ENCODE results near the gene CD38. TPM values are rescaled to one million over a fixed set of nuclear protein-coding genes. Genes with fewer than 3 reads are reported as not detected.

The CD38 gene
- total RNA-seq, 1 donor from 2014 or later = not detected

- Histone ChIP-seq H3K4me3 (ENCODE audit: low read depth, low read length) (no peak overlapping the region), H3K36me3 (ENCODE audit: control insufficient read depth, insufficient read depth, low read length) (no peaks in the 10 kb centered on the region), H3K27me3 (ENCODE audit: control insufficient read depth, insufficient read depth, low read length) (no peaks in the 10 kb centered on the region)
- peak; percentile 65 for TF ChIP-seq CTCF (IDR thresholded peaks at IDR 0.05; ENCODE audit: insufficient read depth, low read length, severe bottlenecking)
- FAIRE-seq (peak; percentile 28), DNase-seq (ENCODE audit: low read depth) (peak; percentile 70)
These were observed 27.7 kb downstream of the CD38 start for GRCh38 chr4:15805583-15806517.

- no peak for FAIRE-seq
- no peak for DNase-seq (ENCODE audit: low read depth)
- Histone ChIP-seq H3K36me3 (ENCODE audit: control insufficient read depth, insufficient read depth, low read length) (no peaks in the 10 kb centered on the region), H3K27me3 (ENCODE audit: control insufficient read depth, insufficient read depth, low read length) (no peaks in the 10 kb centered on the region), H3K4me3 (ENCODE audit: low read depth, low read length) (no peak overlapping the region)
- no peak for TF ChIP-seq CTCF (IDR thresholded peaks at IDR 0.05; ENCODE audit: insufficient read depth, low read length, severe bottlenecking)
These were observed 30.9 kb downstream of the CD38 start for GRCh38 chr4:15809058-15809457.

GRCh38 chr4:15809466-15809865 lies 31.3 kb downstream of the CD38 start:
- no peak overlapping the region for H3K4me3 ChIP-seq (ENCODE audit: low read depth, low read length)
- no peak for TF ChIP-seq CTCF (IDR thresholded peaks at IDR 0.05; ENCODE audit: insufficient read depth, low read length, severe bottlenecking)
- FAIRE-seq = no peak
- no peak for DNase-seq (ENCODE audit: low read depth)
- H3K27me3 ChIP-seq (ENCODE audit: control insufficient read depth, insufficient read depth, low read length) = no peaks in the 10 kb centered on the region
- no peaks in the 10 kb centered on the region for H3K36me3 ChIP-seq (ENCODE audit: control insufficient read depth, insufficient read depth, low read length)

GRCh38 chr4:15811703-15812337 lies 33.7 kb downstream of the CD38 start:
- no peak for TF ChIP-seq CTCF (IDR thresholded peaks at IDR 0.05; ENCODE audit: insufficient read depth, low read length, severe bottlenecking)
- peak; percentile 81 for DNase-seq (ENCODE audit: low read depth)
- Histone ChIP-seq H3K27me3 (ENCODE audit: control insufficient read depth, insufficient read depth, low read length) (no peaks in the 10 kb centered on the region), H3K4me3 (ENCODE audit: low read depth, low read length) (no peak overlapping the region), H3K36me3 (ENCODE audit: control insufficient read depth, insufficient read depth, low read length) (no peaks in the 10 kb centered on the region)
- FAIRE-seq = no peak

- DNase-seq (ENCODE audit: low read depth) = peak; percentile 20
- FAIRE-seq = no peak
- H3K36me3 ChIP-seq (ENCODE audit: control insufficient read depth, insufficient read depth, low read length) = no peaks in the 10 kb centered on the region
- no peak for TF ChIP-seq CTCF (IDR thresholded peaks at IDR 0.05; ENCODE audit: insufficient read depth, low read length, severe bottlenecking)
- H3K4me3 ChIP-seq (ENCODE audit: low read depth, low read length) = no peak overlapping the region
- H3K27me3 ChIP-seq (ENCODE audit: control insufficient read depth, insufficient read depth, low read length) = no peaks in the 10 kb centered on the region
These were observed 54.7 kb downstream of the CD38 start for GRCh38 chr4:15832523-15833451.
